NCI-H510A (cell line): ENCODE results near the gene EDEM2.
"Not testable (repeated sequence)": the region's sequence is repeated elsewhere in the genome, so short reads cannot be mapped to it uniquely, and the experiment has no call there.

Source experiments
- DNase-seq: peaks from one replicate; lab custom pipeline; 2025; lab: John Stamatoyannopoulos, UW

Gene EDEM2

DNA sequence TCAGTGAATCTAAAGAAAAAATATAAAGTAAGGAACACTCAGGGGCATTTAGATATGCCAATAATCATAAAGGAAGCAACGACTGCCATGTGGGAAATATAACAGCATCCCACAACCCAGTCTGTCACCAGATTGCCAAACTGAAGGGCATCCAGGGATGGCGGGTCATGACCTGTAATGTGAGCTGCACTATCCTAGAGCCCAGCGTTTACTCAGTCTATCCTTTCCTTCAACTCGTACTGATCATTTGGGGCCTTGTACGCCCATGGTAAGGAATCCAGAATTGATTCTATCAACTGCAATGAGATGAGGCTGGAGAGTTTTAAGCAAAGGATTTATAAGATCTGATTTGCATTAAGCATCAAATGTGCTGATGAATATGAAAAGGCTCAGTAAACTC lies 59.8 kb downstream of the EDEM2 start:
- DNase-seq: no peak

DNA sequence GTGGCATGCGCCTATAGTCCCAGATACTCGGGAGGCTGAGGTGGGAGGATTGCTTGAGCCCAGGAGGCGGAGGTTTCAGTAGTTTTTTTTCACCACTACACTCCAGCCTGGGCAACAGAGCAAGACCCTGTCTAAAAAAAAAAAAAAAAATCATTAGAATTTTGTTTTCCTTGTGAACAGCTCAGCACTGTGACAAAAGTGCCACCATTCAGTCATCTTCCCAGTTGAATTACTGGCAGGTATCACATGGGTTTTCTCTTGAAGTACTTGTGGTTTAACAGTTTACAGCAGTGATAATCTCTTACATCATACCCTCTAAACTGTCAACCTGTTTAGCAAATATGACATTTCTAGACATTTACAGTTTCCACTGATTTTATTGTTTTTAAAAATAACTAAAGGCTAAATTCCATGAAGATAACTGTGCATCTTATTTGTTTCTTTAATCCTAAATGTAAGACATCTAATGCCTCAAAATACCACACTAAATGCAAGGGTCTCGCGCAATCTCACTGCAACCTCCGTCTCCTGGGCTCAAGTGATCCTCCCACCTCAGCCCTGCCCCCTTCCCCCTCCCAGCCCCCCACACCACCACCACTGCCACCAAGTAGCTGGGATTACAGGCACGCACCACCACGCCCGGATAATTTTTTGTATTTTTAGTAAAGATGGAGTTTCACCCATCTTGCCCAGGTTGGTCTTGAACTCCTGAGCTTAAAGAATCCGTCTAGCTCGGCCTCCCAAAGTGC lies 61.5 kb downstream of the EDEM2 start:
- DNase-seq: no peak

DNA sequence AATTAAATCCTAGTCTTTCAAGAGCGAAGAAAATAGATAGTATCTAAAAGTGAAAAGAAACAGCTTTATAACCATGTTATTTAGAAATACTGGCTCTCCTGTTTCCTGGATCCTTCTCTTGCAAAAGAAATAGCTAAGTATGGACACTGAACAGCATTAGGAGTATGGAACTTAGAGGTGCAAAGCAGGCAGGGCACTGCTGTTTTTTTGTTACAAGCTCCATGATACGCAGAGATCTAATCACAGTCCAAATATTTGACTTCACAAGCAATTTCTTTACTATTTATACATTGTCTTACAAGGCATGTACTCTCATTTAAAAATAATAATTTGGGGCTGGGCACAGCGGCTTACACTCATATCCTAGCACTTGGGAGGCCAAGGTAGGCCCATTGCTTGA lies 62.1 kb downstream of the EDEM2 start:
- no peak for DNase-seq

DNA sequence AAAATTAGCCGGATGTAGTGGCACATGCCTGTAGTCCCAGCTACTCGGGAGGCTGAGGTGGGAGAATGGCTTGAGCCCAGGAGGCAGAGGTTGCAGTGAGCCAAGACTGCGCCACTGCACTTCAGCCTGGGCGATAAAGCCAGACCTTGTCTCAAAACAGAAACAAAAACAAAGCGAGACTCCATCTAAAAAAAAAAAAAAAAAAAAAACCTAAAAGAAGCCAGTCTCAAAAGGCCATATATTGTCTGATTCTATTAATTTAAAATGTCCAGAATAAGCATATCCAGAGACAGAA lies 66.8 kb downstream of the EDEM2 start:
- DNase-seq: not testable (repeated sequence)

DNA sequence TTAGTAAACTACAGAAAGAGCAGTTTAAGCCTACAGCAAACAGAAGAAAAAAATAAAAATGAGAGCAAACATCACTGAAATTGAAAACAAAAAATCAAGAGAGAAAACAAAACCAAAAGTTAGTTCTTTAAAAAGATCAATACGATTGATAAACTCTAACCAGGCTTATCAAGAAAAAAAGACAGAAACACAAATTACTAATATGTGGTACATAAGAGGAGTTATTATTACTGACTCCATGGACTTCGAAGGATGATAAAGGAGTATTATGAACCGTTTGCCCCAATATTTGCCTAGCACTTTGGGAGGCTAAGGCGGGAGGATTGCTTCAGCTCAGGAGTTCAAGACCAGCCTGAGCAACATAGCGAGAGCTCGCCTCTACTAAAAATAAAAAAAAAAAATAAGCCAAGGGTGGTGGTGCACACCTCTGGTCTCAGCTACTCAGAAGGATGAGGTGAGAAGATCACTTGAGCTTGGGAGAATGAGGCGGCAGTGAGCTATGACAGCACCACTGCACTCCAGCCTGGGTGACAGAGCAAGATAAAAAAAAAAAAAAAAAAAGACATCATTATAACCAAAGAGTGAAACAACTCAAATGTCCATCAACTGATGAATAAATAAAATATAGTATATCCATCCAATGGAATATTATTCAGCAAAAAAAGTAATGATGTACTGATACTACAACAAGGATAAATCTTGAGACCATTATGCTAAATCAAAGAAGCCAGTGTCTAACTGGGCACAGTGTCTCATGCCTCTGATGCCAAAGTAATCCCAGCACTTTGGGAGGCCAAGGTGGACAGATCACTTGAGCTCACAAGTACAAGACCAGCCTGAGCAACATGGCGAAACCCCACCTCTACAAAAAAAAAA lies 67.4 kb downstream of the EDEM2 start:
- DNase-seq: no peak

DNA sequence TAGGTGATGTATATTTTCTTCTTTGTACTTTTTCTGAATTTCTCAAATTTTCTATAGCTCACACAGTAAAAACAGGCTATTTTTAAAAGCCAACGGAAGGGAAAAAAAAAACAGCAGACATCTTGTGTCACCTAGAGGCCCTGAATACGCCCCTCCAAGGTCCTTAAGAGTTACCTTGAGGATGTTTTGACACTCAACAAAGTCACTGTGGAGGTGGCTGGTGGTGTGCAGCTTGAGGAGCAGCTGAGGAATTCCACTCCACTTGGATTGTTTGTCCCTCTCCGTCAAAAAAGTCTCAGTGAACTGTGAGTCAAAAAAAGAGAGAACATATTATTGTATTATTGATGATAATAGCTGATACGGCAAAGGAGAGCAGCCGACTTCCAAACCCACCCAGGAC lies 69.3 kb downstream of the EDEM2 start:
- no peak for DNase-seq

DNA sequence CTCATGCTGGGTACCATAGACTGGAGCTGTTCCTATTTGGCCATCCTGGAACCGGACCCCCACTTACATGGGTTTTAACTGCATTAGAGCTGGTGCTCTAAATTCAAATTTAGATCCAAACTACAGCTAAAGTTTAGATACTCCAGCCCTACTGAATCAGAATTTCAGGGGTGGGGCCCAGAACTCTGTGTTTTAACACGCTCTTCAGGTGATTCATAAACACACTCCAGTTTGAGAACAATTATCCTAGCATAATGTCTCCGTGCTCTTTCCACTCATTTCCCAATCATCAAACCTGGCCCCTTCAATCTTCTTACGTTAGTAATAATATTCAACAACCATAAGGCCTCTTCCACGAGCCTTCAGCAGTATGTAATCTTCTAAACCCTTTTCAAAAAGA lies 69.8 kb downstream of the EDEM2 start:
- no peak for DNase-seq

DNA sequence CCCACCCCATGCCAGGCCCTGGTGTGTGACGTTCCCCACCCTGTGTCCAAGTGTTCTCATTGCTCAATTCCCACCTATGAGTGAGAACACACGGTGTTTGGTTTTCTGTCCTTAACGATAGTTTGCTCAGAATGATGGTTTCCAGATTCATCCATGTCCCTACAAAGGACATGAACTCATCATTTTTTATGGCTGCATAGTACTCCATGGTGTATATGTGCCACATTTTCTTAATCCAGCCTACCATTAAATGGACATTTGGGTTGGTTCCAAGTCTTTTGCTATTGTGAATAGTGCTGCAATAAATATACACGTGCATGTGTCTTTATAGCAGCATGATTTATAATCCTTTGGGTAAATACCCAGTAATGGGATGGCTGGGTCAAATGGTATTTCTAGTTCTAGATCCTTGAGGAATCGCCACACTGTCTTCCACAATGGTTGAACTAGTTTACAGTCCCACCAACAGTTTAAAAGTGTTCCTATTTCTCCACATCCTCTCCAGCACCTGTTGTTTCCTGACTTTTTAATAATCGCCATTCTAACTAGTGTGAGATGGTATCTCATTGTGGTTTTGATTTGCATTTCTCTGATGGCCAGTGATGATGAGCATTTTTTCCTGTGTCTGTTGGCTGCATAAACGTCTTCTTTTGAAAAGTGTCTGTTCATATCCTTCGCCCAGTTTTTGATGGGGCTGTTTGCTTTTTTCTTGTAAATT lies 75.5 kb downstream of the EDEM2 start:
- DNase-seq: not testable (repeated sequence)

DNA sequence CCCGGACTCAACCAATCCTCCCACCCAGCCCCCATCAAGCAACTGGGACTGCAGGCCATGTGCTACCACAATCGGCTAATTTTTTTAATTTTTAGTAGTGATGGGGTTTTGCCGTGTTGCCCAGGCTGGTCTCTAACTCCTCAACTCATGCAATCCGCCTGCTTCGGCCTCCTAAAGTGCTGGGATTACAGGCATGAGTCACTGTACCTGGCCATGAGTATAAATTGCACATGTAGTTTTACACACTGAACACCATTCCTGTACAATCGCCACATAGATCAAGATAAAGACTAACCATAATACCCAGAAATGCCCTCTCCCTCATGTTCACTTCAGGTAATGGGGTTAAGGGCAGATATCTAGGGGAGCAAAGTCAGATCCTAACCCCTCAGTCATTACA lies 80.9 kb downstream of the EDEM2 start:
- DNase-seq: no peak
